ENCODE data around the gene LRRC3. TPM values are rescaled to one million over a fixed set of nuclear protein-coding genes. Genes with fewer than 3 reads are reported as not detected.
A peak's percentile ranks its signal among the peaks of the same experiment; 100 is the strongest.

LRRC3 gene
- total RNA-seq, 4 donors from 2014 or later = 0.57 to 2.9 (median 1.1) TPM

GRCh38 chr21:44442266-44443125 is 12.8 kb upstream of the LRRC3 start:
- intact Hi-C loops (cut with DNase I) = no loop called here
- no peak for DNase-seq
- Histone ChIP-seq H3K27ac (no peak overlapping the region), H3K9me3 (no peaks in the 10 kb centered on the region), H3K27me3 (peaks cover 0 to 50% (median 0%) of the 10 kb centered on the region in 4 donors), H3K4me1 (peaks cover 0 to 11% (median 0%) of the 10 kb centered on the region in 3 donors), H3K36me3 (no peaks in the 10 kb centered on the region), H3K4me3 (no peak overlapping the region)
- TF ChIP-seq CTCF (IDR thresholded peaks at IDR 0.05) (no peak), POLR2A (IDR thresholded peaks at IDR 0.05) (no peak)
- WGBS, 2 donors = 70 to 82% methylated on average over 12 to 17 of the region's 19 CpGs

- DNase-seq = no peak
Observed at GRCh38 chr21:44443291-44443890, 11.9 kb upstream of the LRRC3 start.

GRCh38 chr21:44443891-44444285 is 11.4 kb upstream of the LRRC3 start:
- H3K4me3 ChIP-seq = no peak overlapping the region
- H3K27me3 ChIP-seq = peaks cover 0 to 54% (median 0%) of the 10 kb centered on the region in 4 donors
- H3K27ac ChIP-seq = no peak overlapping the region
- WGBS, 2 donors = 90 to 92% methylated on average over 2 of the region's 12 CpGs
- peaks cover 0 to 2% (median 0%) of the 10 kb centered on the region in 3 donors for H3K4me1 ChIP-seq
- H3K36me3 ChIP-seq = no peaks in the 10 kb centered on the region
- no peak for DNase-seq
- H3K9me3 ChIP-seq = no peaks in the 10 kb centered on the region
- intact Hi-C loops (cut with DNase I) = no loop called here
- TF ChIP-seq CTCF (IDR thresholded peaks at IDR 0.05) (no peak), POLR2A (IDR thresholded peaks at IDR 0.05) (no peak)

More at GRCh38 chr21:44443291-44443890, 11.9 kb upstream of the LRRC3 start:
- no peak for TF ChIP-seq POLR2A (IDR thresholded peaks at IDR 0.05)
- Histone ChIP-seq H3K36me3 (no peaks in the 10 kb centered on the region), H3K27ac (no peak overlapping the region), H3K4me3 (no peak overlapping the region), H3K27me3 (peaks cover 0 to 54% (median 0%) of the 10 kb centered on the region in 4 donors), H3K9me3 (no peaks in the 10 kb centered on the region), H3K4me1 (peaks cover 0 to 7% (median 0%) of the 10 kb centered on the region in 3 donors)
- intact Hi-C loops (cut with DNase I) = no loop called here
- WGBS, 2 donors = 50 to 58% methylated on average over 2 to 9 of the region's 17 CpGs

- H3K27me3 ChIP-seq = peaks cover 0 to 54% (median 0%) of the 10 kb centered on the region in 4 donors
- peak in 1 of 6 experiments; percentile 15 for TF ChIP-seq CTCF (IDR thresholded peaks at IDR 0.05)
- no peak for TF ChIP-seq POLR2A (IDR thresholded peaks at IDR 0.05)
- no peak overlapping the region for H3K4me3 ChIP-seq
- no peaks in the 10 kb centered on the region for H3K4me1 ChIP-seq
- 67 to 72% methylated on average over 8 to 13 of the region's 21 CpGs for WGBS, 2 donors
- no peaks in the 10 kb centered on the region for H3K9me3 ChIP-seq
- no peak overlapping the region for H3K27ac ChIP-seq
- H3K36me3 ChIP-seq = no peaks in the 10 kb centered on the region
- no peak for DNase-seq
- intact Hi-C loops (cut with DNase I) = no loop called here
Observed at GRCh38 chr21:44444286-44444931, 10.9 kb upstream of the LRRC3 start.

- no peaks in the 10 kb centered on the region for H3K4me1 ChIP-seq
- no peak for DNase-seq
- peaks cover 0 to 61% (median 0%) of the 10 kb centered on the region in 4 donors for H3K27me3 ChIP-seq
- 70 to 75% methylated on average over 19 of the region's 19 CpGs for WGBS, 2 donors
- H3K36me3 ChIP-seq = no peaks in the 10 kb centered on the region
- no peaks in the 10 kb centered on the region for H3K9me3 ChIP-seq
- no peak overlapping the region for H3K27ac ChIP-seq
- no peak for TF ChIP-seq CTCF (IDR thresholded peaks at IDR 0.05)
- no peak for TF ChIP-seq POLR2A (IDR thresholded peaks at IDR 0.05)
- intact Hi-C loops (cut with DNase I) = no loop called here
- no peak overlapping the region for H3K4me3 ChIP-seq
Observed at GRCh38 chr21:44445145-44445812, 10.0 kb upstream of the LRRC3 start.

All from esophagus squamous epithelium (tissue), 5 donors.